Subcutaneous abdominal adipose tissue (tissue), 5 donors: Measurements from ENCODE around the gene LMCD1.

Experiments
- H3K27ac ChIP-seq: one replicate; pipeline ENCODE4 v1.7.0; 2013; ENCODE audit warnings: low read depth, mild to moderate bottlenecking, inconsistent platforms, low read length, moderate library complexity
- H3K27me3 ChIP-seq, 5 donors: one replicate each; pipeline ENCODE4 v1.7.0; 2013; ENCODE audit warnings: low read length in 5 of 5, inconsistent platforms in 1 of 5; ENCODE audit not compliant: control insufficient read depth in 5 of 5, insufficient read depth in 4 of 5
- H3K36me3 ChIP-seq, 5 donors: one replicate each; pipeline ENCODE4 v1.7.0; 2013; ENCODE audit warnings: low read length in 5 of 5; ENCODE audit not compliant: control insufficient read depth in 5 of 5, insufficient read depth in 5 of 5
- H3K4me1 ChIP-seq, 5 donors: one replicate each; pipeline ENCODE4 v1.7.0; 2013; ENCODE audit warnings: low read length in 5 of 5, mild to moderate bottlenecking in 3 of 5, moderate library complexity in 1 of 5; ENCODE audit not compliant: control insufficient read depth in 5 of 5, insufficient read depth in 5 of 5
- H3K4me3 ChIP-seq, 5 donors: one replicate each; pipeline ENCODE4 v1.7.0; 2013; ENCODE audit warnings: low read length in 5 of 5, low read depth in 1 of 5
- H3K9ac ChIP-seq, 5 donors: one replicate each; pipeline ENCODE4 v1.7.0; 2013; ENCODE audit warnings: low read length in 5 of 5, mild to moderate bottlenecking in 4 of 5, moderate library complexity in 3 of 5
- H3K9me3 ChIP-seq, 5 donors: one replicate each; pipeline ENCODE4 v1.7.0; 2013; ENCODE audit warnings: low read length in 5 of 5; ENCODE audit not compliant: control insufficient read depth in 5 of 5
- donor health status: healthy.
- donor health status: healthy.
- donor health status: healthy.
- donor health status: healthy.
- donor health status: healthy.

The LMCD1 gene

GRCh38 chr3:8589880-8590556 lies 88.4 kb downstream of the LMCD1 start:
- no peak overlapping the region for H3K4me3 ChIP-seq
- H3K36me3 ChIP-seq, result no peaks in the 10 kb centered on the region
- H3K27ac ChIP-seq, result no peak overlapping the region

GRCh38 chr3:8593021-8593827 lies 91.6 kb downstream of the LMCD1 start:
- H3K27me3 ChIP-seq, result no peaks in the 10 kb centered on the region
- H3K9ac ChIP-seq, result no peak overlapping the region
- H3K4me1 ChIP-seq, result peaks cover 0 to 27% (median 11%) of the 10 kb centered on the region in 5 donors
- H3K9me3 ChIP-seq, result no peaks in the 10 kb centered on the region
- no peaks in the 10 kb centered on the region for H3K36me3 ChIP-seq
- H3K4me3 ChIP-seq, result no peak overlapping the region
- H3K27ac ChIP-seq, result peak overlapping the region; percentile 60

More at GRCh38 chr3:8589880-8590556, 88.4 kb downstream of the LMCD1 start:
- H3K9ac ChIP-seq, result no peak overlapping the region
- H3K4me1 ChIP-seq, result peaks cover 0 to 27% (median 11%) of the 10 kb centered on the region in 5 donors
- H3K9me3 ChIP-seq, result no peaks in the 10 kb centered on the region
- H3K27me3 ChIP-seq, result no peaks in the 10 kb centered on the region

- Histone ChIP-seq H3K27me3 (no peaks in the 10 kb centered on the region), H3K4me3 (no peak overlapping the region), H3K9me3 (no peaks in the 10 kb centered on the region), H3K36me3 (no peaks in the 10 kb centered on the region), H3K4me1 (peaks cover 0 to 23% (median 11%) of the 10 kb centered on the region in 5 donors), H3K27ac (no peak overlapping the region), H3K9ac (no peak overlapping the region)
These were observed 93.6 kb downstream of the LMCD1 start for GRCh38 chr3:8595252-8595651.

GRCh38 chr3:8595695-8596115 lies 94.1 kb downstream of the LMCD1 start:
- H3K9ac ChIP-seq, result no peak overlapping the region
- no peaks in the 10 kb centered on the region for H3K36me3 ChIP-seq
- H3K27ac ChIP-seq, result no peak overlapping the region
- no peak overlapping the region for H3K4me3 ChIP-seq
- no peaks in the 10 kb centered on the region for H3K9me3 ChIP-seq
- no peaks in the 10 kb centered on the region for H3K27me3 ChIP-seq
- peaks cover 0 to 21% (median 11%) of the 10 kb centered on the region in 5 donors for H3K4me1 ChIP-seq

GRCh38 chr3:8596321-8597218 lies 94.9 kb downstream of the LMCD1 start:
- Histone ChIP-seq H3K9ac (no peak overlapping the region), H3K36me3 (no peaks in the 10 kb centered on the region), H3K27me3 (no peaks in the 10 kb centered on the region), H3K4me3 (no peak overlapping the region), H3K9me3 (no peaks in the 10 kb centered on the region), H3K27ac (no peak overlapping the region), H3K4me1 (peaks cover 0 to 21% (median 11%) of the 10 kb centered on the region in 5 donors)

GRCh38 chr3:8597219-8597853 lies 95.7 kb downstream of the LMCD1 start:
- Histone ChIP-seq H3K9ac (no peak overlapping the region), H3K4me1 (peaks cover 0 to 19% (median 11%) of the 10 kb centered on the region in 5 donors), H3K27ac (no peak overlapping the region), H3K27me3 (no peaks in the 10 kb centered on the region), H3K9me3 (no peaks in the 10 kb centered on the region), H3K36me3 (no peaks in the 10 kb centered on the region), H3K4me3 (no peak overlapping the region)

GRCh38 chr3:8599146-8599545 lies 97.5 kb downstream of the LMCD1 start:
- Histone ChIP-seq H3K27me3 (no peaks in the 10 kb centered on the region), H3K36me3 (no peaks in the 10 kb centered on the region), H3K4me3 (no peak overlapping the region), H3K9me3 (no peaks in the 10 kb centered on the region), H3K4me1 (peaks cover 0 to 13% (median 11%) of the 10 kb centered on the region in 5 donors), H3K9ac (no peak overlapping the region), H3K27ac (no peak overlapping the region)

- Histone ChIP-seq H3K36me3 (no peaks in the 10 kb centered on the region), H3K9me3 (no peaks in the 10 kb centered on the region), H3K4me1 (peaks cover 0 to 12% (median 12%) of the 10 kb centered on the region in 5 donors), H3K27me3 (no peaks in the 10 kb centered on the region), H3K27ac (no peak overlapping the region), H3K9ac (no peak overlapping the region), H3K4me3 (no peak overlapping the region)
These were observed 98.8 kb downstream of the LMCD1 start for GRCh38 chr3:8600457-8600856.

- Histone ChIP-seq H3K9ac (no peak overlapping the region), H3K27ac (peak overlapping the region; percentile 20), H3K27me3 (no peaks in the 10 kb centered on the region), H3K4me1 (peaks cover 2 to 28% (median 26%) of the 10 kb centered on the region in 5 donors), H3K4me3 (no peak overlapping the region), H3K9me3 (no peaks in the 10 kb centered on the region), H3K36me3 (no peaks in the 10 kb centered on the region)
These were observed 101.6 kb downstream of the LMCD1 start for GRCh38 chr3:8603115-8603710.
